Adrenal gland (tissue), 5 donors: Measurements from ENCODE around the gene PRKCZ.

Experiments
- POLR2A ChIP-seq, 2 donors: fragments of 450-650 bp; IDR thresholded peaks; one replicate each; pipeline ENCODE4 v1.6.1; 2017; ENCODE audit warnings: antibody characterized with exemption in 2 of 2, mild to moderate bottlenecking in 2 of 2, moderate library complexity in 1 of 2
- TF ChIP-seq, protein P1 (sequence below), 6 experiments: fragments of 450-650 bp in 4 of 6; fragments of 200-600 bp in 2 of 6; sonication (generic) in 1 of 6; IDR thresholded peaks; 1 replicate in 5 of 6; 2 replicates in 1 of 6; pipeline versions ENCODE4 v1.5.1 to v1.8.0; 2016 to 2021; ENCODE audit warnings: antibody characterized with exemption in 6 of 6, mild to moderate bottlenecking in 2 of 6, moderate library complexity in 1 of 6
- donor health status: DM: no; HTN: no; CAD: no.

- TF ChIP-seq, protein P1, sequence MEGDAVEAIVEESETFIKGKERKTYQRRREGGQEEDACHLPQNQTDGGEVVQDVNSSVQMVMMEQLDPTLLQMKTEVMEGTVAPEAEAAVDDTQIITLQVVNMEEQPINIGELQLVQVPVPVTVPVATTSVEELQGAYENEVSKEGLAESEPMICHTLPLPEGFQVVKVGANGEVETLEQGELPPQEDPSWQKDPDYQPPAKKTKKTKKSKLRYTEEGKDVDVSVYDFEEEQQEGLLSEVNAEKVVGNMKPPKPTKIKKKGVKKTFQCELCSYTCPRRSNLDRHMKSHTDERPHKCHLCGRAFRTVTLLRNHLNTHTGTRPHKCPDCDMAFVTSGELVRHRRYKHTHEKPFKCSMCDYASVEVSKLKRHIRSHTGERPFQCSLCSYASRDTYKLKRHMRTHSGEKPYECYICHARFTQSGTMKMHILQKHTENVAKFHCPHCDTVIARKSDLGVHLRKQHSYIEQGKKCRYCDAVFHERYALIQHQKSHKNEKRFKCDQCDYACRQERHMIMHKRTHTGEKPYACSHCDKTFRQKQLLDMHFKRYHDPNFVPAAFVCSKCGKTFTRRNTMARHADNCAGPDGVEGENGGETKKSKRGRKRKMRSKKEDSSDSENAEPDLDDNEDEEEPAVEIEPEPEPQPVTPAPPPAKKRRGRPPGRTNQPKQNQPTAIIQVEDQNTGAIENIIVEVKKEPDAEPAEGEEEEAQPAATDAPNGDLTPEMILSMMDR (IDR thresholded peaks at IDR 0.05): no peak
- TF ChIP-seq POLR2A (IDR thresholded peaks at IDR 0.05): no peak
Measured at GRCh38 chr1:2232255-2232915, 182.2 kb downstream of the PRKCZ start.
